Measurements from ENCODE around the gene MAML1.

The MAML1 gene

DNA sequence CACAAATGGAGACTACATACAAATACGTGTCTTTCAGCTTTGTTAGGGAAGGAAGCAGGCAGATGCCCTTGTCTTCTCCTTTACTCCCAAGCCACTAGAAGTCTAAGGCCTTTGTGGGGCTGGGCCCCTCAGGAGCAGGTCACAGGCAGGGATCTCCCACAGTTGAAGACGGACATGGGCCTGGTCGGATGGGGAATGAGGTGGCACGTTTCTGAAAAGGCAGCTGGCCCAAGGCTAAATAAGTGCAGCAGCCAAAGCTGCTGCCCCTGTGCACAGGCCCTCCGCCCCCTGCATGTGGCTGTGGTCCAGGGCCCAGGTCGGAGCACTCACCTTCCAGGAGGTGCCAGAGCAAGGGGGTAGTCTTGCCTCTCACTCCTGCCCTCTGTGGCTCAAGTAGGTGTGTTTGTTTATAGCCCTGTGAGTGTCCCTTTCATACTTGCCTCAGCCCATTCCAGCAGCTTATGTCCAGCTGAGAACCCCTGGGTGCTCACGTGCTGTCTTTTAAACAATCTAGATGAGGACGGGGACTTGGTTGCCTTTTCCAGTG lies 89.9 kb downstream of the MAML1 start:
- Histone ChIP-seq H3K4me1 (ENCODE audit: insufficient read depth, low read length) (peaks cover 34% of the 10 kb centered on the region), H3K27me3 (ENCODE audit: insufficient read depth, low read length) (no peaks in the 10 kb centered on the region), H3K36me3 (ENCODE audit: insufficient read depth, low read length) (peaks cover 40% of the 10 kb centered on the region), H3K4me3 (ENCODE audit: low read length) (peak overlapping the region; percentile 57), H3K9me3 (ENCODE audit: low read length) (no peaks in the 10 kb centered on the region), H2AFZ (ENCODE audit: low read depth, low read length) (no peak overlapping the region)

- H3K4me3 ChIP-seq (ENCODE audit: low read length): no peak overlapping the region
- H2AFZ ChIP-seq (ENCODE audit: low read depth, low read length): no peak overlapping the region
- no peaks in the 10 kb centered on the region for H3K9me3 ChIP-seq (ENCODE audit: low read length)
- peaks cover 27% of the 10 kb centered on the region for H3K4me1 ChIP-seq (ENCODE audit: insufficient read depth, low read length)
- peaks cover 54% of the 10 kb centered on the region for H3K36me3 ChIP-seq (ENCODE audit: insufficient read depth, low read length)
- no peaks in the 10 kb centered on the region for H3K27me3 ChIP-seq (ENCODE audit: insufficient read depth, low read length)
These were observed 91.5 kb downstream of the MAML1 start for GRCh38 chr5:179823937-179824744.

GRCh38 chr5:179824745-179825112 lies 92.1 kb downstream of the MAML1 start:
- H3K4me1 ChIP-seq (ENCODE audit: insufficient read depth, low read length): peaks cover 22% of the 10 kb centered on the region
- H3K4me3 ChIP-seq (ENCODE audit: low read length): no peak overlapping the region
- no peak overlapping the region for H2AFZ ChIP-seq (ENCODE audit: low read depth, low read length)
- H3K36me3 ChIP-seq (ENCODE audit: insufficient read depth, low read length): peaks cover 59% of the 10 kb centered on the region
- H3K27me3 ChIP-seq (ENCODE audit: insufficient read depth, low read length): no peaks in the 10 kb centered on the region
- peaks cover 2% of the 10 kb centered on the region for H3K9me3 ChIP-seq (ENCODE audit: low read length)

- H3K36me3 ChIP-seq (ENCODE audit: insufficient read depth, low read length): peaks cover 64% of the 10 kb centered on the region
- no peak overlapping the region for H2AFZ ChIP-seq (ENCODE audit: low read depth, low read length)
- H3K4me1 ChIP-seq (ENCODE audit: insufficient read depth, low read length): peaks cover 14% of the 10 kb centered on the region
- no peak overlapping the region for H3K4me3 ChIP-seq (ENCODE audit: low read length)
- H3K27me3 ChIP-seq (ENCODE audit: insufficient read depth, low read length): no peaks in the 10 kb centered on the region
- peaks cover 5% of the 10 kb centered on the region for H3K9me3 ChIP-seq (ENCODE audit: low read length)
These were observed 93.1 kb downstream of the MAML1 start for GRCh38 chr5:179825655-179826182.
